Esophagus squamous epithelium (tissue), 4 donors: ENCODE measurements around the gene TESPA1.

Experiments
- POLR2A ChIP-seq, 4 donors: fragments of 450-650 bp; IDR thresholded peaks; one replicate each; pipeline ENCODE4 v1.6.1; 2017; ENCODE audit warnings: antibody characterized with exemption in 4 of 4, mild to moderate bottlenecking in 4 of 4, moderate library complexity in 3 of 4
- TF ChIP-seq, protein P1 (sequence below), 6 experiments: fragments of 450-650 bp in 4 of 6; fragments of 200-600 bp in 2 of 6; sonication (generic) in 2 of 6; IDR thresholded peaks; one replicate each; pipeline ENCODE4 v1.5.1; 2016 to 2019; ENCODE audit warnings: antibody characterized with exemption in 6 of 6, mild to moderate bottlenecking in 4 of 6, moderate library complexity in 4 of 6

DNA sequence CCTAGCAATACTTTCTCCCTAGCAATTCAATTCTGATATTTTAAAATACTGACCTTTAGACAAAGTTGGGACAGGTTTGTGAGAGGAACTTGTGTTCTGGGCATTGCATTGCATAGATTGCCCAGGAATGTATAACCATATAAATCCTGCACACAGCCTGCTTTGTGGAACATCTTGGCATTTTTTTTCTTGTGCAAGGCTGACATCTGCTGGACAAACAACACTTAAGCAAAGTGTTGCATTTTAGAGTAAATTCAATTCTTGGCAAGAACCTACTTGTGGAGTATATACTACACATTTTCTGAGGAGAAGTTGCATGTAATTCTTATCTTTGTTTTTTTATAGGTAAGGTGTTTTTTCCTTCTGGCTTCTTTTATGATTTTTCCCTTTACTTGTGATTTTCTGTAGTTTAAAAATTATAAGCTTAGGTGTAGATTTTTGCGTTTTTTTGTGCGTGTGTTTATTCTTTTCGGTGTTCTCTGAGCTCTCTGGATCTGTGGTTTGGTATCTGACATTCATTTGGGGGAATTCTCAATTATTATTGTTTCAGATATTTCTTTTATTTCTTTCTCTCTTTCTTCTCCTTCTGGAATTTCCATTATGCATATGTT, 26.4 kb downstream of the TESPA1 start:
- no peak for TF ChIP-seq POLR2A (IDR thresholded peaks at IDR 0.05)
- TF ChIP-seq, protein P1, sequence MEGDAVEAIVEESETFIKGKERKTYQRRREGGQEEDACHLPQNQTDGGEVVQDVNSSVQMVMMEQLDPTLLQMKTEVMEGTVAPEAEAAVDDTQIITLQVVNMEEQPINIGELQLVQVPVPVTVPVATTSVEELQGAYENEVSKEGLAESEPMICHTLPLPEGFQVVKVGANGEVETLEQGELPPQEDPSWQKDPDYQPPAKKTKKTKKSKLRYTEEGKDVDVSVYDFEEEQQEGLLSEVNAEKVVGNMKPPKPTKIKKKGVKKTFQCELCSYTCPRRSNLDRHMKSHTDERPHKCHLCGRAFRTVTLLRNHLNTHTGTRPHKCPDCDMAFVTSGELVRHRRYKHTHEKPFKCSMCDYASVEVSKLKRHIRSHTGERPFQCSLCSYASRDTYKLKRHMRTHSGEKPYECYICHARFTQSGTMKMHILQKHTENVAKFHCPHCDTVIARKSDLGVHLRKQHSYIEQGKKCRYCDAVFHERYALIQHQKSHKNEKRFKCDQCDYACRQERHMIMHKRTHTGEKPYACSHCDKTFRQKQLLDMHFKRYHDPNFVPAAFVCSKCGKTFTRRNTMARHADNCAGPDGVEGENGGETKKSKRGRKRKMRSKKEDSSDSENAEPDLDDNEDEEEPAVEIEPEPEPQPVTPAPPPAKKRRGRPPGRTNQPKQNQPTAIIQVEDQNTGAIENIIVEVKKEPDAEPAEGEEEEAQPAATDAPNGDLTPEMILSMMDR (IDR thresholded peaks at IDR 0.05), result peak in 5 of 6 experiments; percentile 61 to 80 (median 67)
